Hematopoietic multipotent progenitor cell treated with erythropoietin and hydrocortisone succinate and interleukin-3 and kit ligand, for 6 days (in vitro differentiated cells): ENCODE results near the gene CHST13.

Experiments used
- DNase-seq: peaks from one replicate; pipeline ENCODE4 v3.0.0-alpha.2; 2015

Gene CHST13

GRCh38 chr3:126542340-126543241, 18.6 kb downstream of the CHST13 start:
- no peak for DNase-seq

GRCh38 chr3:126543457-126544061, 19.6 kb downstream of the CHST13 start:
- DNase-seq, result no peak

DNA sequence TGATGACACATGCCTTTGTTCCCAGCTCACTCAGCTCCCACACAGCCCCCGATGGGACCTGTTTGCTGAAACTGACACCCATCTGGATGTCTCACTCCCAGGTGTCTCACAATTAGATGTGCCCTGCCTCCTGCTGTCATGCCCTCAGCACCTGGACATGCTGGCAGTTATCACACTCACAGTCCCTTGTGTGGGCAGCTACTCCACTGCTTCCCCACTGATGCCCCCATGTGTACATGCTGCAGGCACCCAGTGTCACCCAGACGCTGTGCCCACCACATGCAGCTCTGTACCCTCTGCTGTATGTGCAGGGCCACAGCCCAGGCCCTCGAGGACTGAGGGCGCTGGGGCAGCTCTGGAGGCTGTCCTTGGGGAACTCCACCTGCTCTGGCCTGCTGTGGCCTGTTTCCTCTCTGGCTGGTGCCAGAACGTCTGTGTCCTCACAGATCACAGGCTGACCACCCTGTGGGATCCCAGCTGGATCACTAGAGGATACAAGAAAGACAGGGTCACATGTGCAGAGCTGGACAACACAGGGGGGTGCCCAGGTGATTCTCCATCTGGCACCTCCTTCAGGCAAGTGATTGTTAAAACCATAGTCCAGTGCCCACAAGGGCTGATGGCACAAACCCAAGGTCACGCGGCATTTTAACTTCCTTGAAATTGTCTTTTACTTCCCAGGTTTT, 20.8 kb downstream of the CHST13 start:
- DNase-seq, result no peak

GRCh38 chr3:126545544-126545943, 21.6 kb downstream of the CHST13 start:
- DNase-seq, result no peak

DNA sequence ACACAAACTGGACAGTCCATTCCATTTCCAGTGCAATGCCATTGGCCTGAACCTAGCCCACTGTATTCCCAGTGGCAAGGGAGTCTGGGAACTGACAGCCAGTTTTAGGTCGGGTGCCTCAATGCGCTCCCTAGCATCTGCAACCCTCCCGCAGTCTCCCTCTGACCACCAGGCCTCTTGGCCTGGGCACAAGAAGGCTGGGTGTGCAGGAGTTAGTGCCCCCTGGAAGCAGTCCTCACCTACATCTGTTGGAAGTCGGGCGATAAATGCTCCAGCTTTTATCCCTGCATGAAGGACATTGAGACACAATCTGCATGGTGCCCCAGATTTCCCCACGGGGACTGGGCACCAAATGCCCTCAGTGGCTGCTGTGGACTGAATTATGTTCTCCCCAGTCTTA, 22.1 kb downstream of the CHST13 start:
- no peak for DNase-seq

- DNase-seq, result no peak
Measured at GRCh38 chr3:126546549-126547239, 22.7 kb downstream of the CHST13 start.

GRCh38 chr3:126547721-126548120, 23.8 kb downstream of the CHST13 start:
- DNase-seq, result no peak

- DNase-seq, result no peak
Measured at GRCh38 chr3:126548556-126549466, 24.9 kb downstream of the CHST13 start.

- DNase-seq, result no peak
Measured at GRCh38 chr3:126549861-126550487, 26.0 kb downstream of the CHST13 start.

DNA sequence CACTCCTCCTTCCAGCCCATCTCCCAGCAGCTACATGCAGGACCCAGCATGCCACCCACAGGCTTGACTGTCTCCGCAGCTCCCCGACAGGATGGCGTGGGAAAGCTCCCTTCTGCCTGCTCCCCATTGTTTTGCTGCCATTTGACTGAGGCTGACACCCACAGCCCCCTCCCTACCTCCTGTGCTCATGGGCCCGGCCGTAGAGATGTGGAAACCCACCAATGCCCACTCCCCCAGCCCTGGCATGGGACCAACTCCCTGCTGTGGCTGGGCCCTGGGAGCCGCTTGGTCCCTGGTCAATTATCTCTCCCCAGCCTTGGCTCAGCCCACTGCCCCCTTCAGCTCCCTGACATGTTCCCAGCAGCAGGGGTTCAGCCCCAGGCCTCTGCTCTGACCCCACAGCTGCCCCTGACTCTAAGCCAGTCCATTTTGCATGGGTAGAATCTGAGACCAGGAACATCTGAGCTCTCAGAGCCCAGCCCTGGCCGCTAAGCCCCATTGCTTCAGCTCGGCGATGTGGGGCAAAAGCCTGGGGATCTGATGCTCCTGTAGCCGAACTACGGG, 26.6 kb downstream of the CHST13 start:
- DNase-seq, result no peak

DNA sequence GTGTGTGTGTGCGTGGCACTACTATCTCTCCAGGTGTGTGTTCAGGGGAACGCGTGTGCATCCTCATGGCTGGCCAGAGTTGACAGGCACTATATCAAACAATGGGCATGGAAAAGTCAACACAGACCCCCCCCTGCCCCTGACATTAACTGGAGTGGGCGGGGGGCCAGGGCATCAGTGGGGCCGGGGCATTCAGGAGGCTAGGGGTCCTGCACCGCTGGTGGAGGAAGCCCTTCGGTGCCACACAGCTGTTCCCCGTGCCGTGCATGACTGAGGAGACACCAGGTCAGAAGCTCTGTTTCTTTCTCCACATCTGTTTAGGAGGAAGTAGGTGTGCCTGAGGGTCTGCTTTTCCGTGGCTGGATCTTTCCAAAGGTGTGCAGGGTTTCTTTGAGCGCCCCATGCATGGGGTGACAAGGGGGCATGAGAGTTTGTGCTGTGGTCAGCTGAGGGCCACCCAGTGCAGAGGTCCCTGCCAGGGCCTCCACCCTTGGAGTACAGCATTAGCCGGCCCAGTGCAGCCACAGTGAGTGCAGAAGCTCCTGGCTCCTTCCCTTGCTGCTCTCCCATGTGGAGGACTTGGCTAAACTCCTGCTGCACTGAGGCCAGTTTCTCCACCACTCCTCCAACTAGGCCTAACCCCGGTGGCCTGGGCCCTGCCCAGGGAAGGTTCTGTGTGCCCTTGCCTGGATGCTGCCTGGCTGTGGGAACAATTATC, 27.3 kb downstream of the CHST13 start:
- no peak for DNase-seq

DNA sequence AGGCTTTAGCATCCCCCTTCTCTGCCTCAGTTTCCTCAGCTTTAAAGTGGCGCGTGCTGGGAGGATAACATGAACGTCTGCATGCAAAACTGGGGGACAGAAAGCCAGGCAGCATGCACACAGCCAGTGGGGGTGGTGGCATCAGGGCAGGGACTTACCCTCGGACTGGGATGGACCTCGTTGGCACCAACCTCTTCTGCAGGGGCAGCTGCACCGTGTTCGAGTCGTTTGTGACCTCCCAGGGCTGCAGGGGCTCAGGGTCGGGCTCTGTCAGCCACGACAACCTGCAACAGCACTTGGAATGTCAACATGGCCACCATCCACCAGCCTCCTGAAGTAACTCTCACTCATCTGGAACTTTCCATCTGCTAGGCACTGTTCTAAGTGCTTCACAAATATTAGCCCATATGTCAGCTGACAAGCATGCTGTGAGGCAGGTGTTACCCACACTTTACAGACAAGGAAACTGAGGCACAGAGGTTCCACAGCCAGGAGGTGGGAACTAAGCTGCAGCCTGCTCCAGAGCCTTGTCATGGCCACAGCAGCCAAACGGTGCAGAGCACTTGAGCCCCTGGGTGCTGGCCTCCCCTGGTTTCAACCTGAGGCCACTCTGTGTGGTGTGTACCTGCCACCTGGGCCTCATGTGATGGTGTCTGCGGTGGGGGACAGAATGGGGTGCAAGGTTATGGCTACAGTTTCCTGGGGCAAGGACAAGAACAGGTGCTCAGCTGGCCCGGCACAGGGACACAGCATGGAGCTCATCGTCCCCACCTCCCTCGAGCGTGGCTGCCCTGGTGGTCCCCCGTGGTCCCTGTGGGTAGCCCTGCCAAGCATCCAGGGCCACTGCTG, 28.1 kb downstream of the CHST13 start:
- no peak for DNase-seq

DNA sequence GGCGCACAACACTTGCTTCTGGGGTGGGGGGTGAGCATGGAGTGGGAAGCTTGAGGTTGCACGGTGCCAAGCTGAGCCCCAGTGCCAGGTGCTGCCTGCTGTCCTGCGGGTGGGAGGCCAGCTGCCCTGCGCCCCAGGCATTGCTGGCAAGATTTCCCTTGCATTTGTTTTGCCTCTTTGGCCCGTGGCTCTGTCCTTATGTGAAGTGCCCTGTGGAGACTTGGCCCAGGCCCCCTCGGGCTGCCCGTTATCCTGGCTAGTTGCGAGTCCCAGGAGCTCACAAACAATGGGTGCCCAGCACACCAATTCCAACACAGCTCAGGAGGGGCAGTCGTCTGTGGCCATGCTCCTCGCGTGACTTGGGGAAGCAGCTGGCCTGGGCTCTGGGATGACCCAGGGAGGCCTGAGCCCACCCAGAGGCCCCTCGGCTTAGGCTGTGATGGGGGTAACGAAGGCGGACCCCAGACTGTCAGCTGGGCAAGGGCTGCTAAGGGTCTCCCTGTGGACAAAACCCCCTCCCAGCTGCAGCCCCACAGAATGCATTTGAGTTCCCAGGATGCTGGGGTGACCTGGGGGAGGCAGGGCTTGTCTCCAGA, 28.8 kb downstream of the CHST13 start:
- DNase-seq, result no peak

DNA sequence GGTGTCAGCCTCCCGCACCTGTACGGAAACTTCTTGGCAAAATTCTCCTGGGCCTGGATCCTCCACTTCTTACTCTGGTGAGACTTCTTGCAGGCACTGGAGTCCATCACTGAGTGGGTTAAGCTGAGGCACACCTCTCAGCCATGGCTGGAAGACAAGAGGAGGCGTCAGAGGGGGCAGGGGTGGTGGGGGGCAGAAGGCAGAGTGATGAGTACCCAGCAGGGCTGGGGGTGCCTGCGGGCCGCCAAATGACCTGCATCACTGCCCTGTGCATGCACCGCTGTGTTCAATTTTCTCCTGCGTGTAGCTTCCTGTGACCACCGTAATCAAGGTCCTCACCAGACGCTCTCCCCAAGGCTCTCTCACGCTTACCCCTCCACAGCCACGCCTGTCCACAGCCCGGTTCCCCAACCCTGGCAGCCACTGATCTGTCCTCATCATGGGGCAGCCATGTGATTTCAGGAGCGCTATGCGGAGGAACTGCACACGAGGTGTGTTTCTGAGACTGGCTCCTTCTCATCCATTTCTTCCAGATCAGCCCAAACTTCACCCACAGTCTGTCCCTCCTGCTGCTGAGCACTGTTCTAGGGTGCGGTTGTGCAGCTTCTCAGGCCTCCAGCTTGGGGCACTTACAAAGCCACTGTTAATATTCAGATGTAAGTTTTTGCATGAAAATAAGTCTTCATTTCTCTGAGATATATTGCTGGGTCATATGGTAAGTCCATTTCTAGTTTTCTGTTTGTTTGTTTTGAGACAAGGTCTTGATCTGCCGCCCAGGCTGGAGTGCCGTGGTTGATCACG, 29.5 kb downstream of the CHST13 start:
- no peak for DNase-seq

DNA sequence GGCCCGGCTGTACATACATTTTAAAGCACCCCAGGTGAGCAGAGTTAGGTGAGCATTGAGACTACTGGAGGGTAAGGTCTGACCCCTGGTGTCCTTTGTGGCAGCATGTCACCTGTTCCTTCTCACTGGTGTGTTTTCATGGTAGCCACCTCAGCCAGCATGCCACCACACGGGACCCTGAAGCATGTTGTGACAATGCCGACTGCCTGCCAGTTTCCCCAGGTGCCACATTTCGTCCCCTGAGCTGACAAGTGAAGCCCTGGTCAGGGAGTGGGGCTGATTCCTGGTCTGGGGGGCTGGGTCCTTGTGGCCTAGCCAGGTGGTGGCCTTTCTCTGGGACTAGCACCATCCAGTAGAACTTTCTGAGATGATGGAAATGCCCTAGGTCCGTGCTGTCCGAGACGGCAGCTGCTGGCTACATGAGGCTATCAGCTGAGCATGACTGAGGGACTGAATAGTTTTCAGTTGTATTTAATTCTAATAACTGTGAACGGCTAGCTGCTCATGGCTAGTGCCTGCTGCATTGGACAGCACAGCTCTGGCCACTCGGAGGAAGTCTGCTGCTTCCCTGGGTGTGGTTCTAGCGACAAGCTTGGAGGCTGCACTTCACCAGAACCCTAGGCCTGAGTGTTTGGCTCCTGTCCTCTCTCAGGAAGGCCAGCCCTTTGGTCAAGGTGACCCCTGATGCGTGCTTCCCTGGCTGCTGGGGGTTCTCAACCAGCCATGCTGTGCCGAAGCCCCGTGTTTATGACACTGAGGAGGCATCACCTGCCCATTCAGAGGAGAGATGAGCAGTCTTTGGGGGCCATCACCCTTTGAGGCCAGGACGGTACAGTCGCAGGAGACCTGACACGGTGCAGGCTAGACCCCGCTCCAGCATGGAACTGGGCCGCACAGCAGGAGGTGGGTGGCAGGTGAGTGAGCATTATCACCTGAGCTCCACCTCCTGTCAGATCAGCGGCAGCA, 30.9 kb downstream of the CHST13 start:
- DNase-seq, result no peak

DNA sequence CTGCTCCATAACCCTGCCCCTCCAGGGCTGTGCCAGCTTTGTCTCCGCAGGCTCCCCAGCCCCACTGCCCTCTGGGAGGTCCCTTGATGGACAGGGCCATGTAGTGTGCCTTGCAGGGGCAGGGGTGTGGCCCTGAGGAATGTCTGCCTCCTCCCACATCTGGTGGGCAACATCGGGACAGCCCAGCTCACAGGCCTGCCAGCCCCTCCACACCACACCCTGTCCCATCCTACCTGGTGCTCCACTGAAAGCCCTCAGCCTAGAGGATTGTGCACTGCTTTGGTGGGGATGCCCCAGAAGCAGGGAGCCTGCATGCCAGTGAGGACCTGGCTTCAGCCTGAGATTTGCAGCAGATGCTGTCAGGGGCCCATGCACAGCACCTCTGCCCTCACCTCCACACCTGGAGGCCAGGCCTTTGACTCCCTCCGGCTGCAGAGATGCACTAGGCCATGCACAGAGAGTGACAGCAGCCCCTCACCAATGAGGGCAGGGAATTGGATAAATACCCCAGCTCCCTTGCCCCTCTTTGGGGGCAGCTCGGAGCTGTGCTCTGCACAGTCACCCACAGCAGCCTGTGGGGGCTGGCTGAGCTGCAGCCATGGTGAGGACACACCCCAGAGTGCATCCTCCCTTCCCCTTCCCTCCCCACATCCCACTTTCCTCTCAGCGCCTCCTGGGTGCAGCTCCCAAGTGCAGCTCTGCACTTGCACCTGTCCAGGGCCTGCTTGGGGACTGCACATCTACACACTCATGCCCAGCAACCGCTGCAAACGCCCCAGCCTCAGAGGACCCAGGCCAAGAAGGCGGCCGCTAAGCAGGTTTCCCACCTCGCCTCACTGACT, 32.1 kb downstream of the CHST13 start:
- no peak for DNase-seq
